Kidney (tissue), 14 donors: ENCODE data around the gene GNA12. TPM values are rescaled to one million over a fixed set of nuclear protein-coding genes. Genes with fewer than 3 reads are reported as not detected.
A peak's percentile ranks its signal among the peaks of the same experiment; 100 is the strongest.

Experiments
- DNase-seq, 5 donors: peaks; one replicate each; pipeline ENCODE4 v3.0.0-alpha.2; 2013 to 2020
- FAIRE-seq: peaks from 2 replicates; lab custom pipeline; 2012; peaks lifted over from hg19 to GRCh38; lab: Jason Lieb, UNC
- H3K27ac ChIP-seq, 2 donors: one replicate each; pipeline ENCODE4 v1.7.0; 2013; ENCODE audit warnings: low read depth in 2 of 2, low read length in 2 of 2, inconsistent platforms in 1 of 2
- H3K27me3 ChIP-seq: one replicate; pipeline ENCODE4 v1.7.1; 2013; ENCODE audit warnings: low read length, inconsistent platforms; ENCODE audit not compliant: control insufficient read depth, insufficient read depth
- H3K36me3 ChIP-seq, 3 donors: one replicate each; pipeline versions ENCODE4 v1.7.0 to v1.7.1; 2013; ENCODE audit warnings: low read length in 3 of 3, control low read depth in 1 of 3, inconsistent platforms in 1 of 3; ENCODE audit not compliant: insufficient read depth in 3 of 3, control insufficient read depth in 2 of 3
- H3K4me1 ChIP-seq, 3 donors: one replicate each; pipeline versions ENCODE4 v1.7.0 to v1.7.1; 2013; ENCODE audit warnings: low read length in 3 of 3, inconsistent platforms in 1 of 3, low read depth in 1 of 3; ENCODE audit not compliant: control insufficient read depth in 2 of 3, insufficient read depth in 2 of 3
- H3K4me3 ChIP-seq, 3 donors: one replicate each; pipeline versions ENCODE4 v1.7.0 to v1.8.1; 2013; ENCODE audit warnings: low read length in 3 of 3, control low read depth in 1 of 3, inconsistent platforms in 1 of 3
- H3K9ac ChIP-seq, 3 donors: one replicate each; pipeline versions ENCODE4 v1.7.0 to v1.7.1; 2013; ENCODE audit warnings: low read length in 3 of 3, control low read depth in 1 of 3, inconsistent platforms in 1 of 3
- H3K9me3 ChIP-seq, 3 donors: one replicate each; pipeline versions ENCODE4 v1.7.0 to v1.7.1; 2013; ENCODE audit warnings: low read length in 3 of 3, control low read depth in 1 of 3, inconsistent platforms in 1 of 3; ENCODE audit not compliant: control insufficient read depth in 2 of 3, insufficient read depth in 1 of 3
- intact Hi-C: fragments of 100-400 bp; cut with DNase I; formaldehyde crosslinking; loops from one replicate; pipeline ENCODE4 v1.11.1; 2022
- polyA plus RNA-seq: library from polyadenylated mRNA; stranded (reverse); fragments of 350-450 nt; fragmentation: Illumina TruSeq; extraction: RNeasy Lipid Tissue Mini Kit (QIAGEN cat#74804); gene quantifications from one replicate; pipeline ENCODE4 v1.2.3, GENCODE V29; 2014; ENCODE audit warnings: low read depth, low replicate concordance; ENCODE audit not compliant: insufficient read depth
- total RNA-seq: library from RNA; stranded (reverse); fragmentation: NEBNext Ultra II Directional; extraction: Animal tissue kit (Norgen Biotek cat#: 25700); gene quantifications from one replicate; pipeline ENCODE4 v1.2.1, GENCODE V29; 2021
- TF ChIP-seq, protein P1 (sequence below): IDR thresholded peaks from 3 replicates; pipeline ENCODE4 v1.5.1; 2012; ENCODE audit warnings: mild to moderate bottlenecking, moderate library complexity, borderline replicate concordance; ENCODE audit not compliant: insufficient read depth; ENCODE audit errors: extremely low read depth
- donor health status: control.
- donor health status: control.
- donor health status: control.
- donor health status: control.
- donor health status: control.
- donor health status: DM: yes; HTN: yes; CAD: no.
- donor health status: Normal renal cell carcinoma (clear cell type).

Gene GNA12
- total and polyA plus RNA-seq, 2 donors from 2014 or later = 16.5 to 41.1 TPM

DNA sequence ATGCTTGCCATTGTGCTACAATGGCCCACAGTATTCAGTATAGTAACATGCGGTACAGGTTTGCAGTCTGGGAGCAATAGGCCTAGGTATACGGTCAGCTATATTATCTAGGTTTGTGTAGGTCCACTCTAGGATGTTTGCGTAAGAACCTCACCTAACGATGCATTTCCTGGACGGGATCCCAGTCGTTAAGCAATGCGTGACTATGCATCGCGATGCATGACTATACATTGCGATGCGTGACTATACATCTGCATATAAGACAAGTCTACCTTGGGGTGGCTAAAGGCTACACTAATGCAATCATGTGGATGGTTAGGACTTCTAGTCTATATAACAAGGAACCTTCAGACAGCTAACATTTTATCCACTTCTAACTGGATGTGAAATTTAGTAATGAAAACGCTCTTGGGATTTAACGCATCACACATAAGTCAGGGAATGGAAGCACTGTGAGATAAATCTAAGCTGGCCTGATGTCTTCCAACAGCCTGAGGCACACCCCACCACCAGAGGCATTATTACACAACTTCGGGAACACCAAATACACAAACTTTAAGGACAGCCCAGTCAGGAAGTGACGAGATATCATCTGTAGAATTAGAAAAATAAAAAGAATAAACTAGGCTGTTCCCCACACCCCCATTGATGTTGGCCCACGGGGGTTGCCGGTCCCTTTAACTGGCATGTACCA lies 9.2 kb downstream of the GNA12 start:
- no peak for DNase-seq
- intact Hi-C loops = no loop called here
- Histone ChIP-seq H3K9me3 (no peaks in the 10 kb centered on the region), H3K4me3 (no peak overlapping the region), H3K4me1 (peaks cover 0 to 5% (median 0%) of the 10 kb centered on the region in 3 donors), H3K27me3 (no peaks in the 10 kb centered on the region), H3K36me3 (peaks cover 0 to 2% (median 0%) of the 10 kb centered on the region in 3 donors), H3K27ac (no peak overlapping the region), H3K9ac (no peak overlapping the region)
- no peak for FAIRE-seq
- TF ChIP-seq, protein P1, sequence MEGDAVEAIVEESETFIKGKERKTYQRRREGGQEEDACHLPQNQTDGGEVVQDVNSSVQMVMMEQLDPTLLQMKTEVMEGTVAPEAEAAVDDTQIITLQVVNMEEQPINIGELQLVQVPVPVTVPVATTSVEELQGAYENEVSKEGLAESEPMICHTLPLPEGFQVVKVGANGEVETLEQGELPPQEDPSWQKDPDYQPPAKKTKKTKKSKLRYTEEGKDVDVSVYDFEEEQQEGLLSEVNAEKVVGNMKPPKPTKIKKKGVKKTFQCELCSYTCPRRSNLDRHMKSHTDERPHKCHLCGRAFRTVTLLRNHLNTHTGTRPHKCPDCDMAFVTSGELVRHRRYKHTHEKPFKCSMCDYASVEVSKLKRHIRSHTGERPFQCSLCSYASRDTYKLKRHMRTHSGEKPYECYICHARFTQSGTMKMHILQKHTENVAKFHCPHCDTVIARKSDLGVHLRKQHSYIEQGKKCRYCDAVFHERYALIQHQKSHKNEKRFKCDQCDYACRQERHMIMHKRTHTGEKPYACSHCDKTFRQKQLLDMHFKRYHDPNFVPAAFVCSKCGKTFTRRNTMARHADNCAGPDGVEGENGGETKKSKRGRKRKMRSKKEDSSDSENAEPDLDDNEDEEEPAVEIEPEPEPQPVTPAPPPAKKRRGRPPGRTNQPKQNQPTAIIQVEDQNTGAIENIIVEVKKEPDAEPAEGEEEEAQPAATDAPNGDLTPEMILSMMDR = no peak

DNA sequence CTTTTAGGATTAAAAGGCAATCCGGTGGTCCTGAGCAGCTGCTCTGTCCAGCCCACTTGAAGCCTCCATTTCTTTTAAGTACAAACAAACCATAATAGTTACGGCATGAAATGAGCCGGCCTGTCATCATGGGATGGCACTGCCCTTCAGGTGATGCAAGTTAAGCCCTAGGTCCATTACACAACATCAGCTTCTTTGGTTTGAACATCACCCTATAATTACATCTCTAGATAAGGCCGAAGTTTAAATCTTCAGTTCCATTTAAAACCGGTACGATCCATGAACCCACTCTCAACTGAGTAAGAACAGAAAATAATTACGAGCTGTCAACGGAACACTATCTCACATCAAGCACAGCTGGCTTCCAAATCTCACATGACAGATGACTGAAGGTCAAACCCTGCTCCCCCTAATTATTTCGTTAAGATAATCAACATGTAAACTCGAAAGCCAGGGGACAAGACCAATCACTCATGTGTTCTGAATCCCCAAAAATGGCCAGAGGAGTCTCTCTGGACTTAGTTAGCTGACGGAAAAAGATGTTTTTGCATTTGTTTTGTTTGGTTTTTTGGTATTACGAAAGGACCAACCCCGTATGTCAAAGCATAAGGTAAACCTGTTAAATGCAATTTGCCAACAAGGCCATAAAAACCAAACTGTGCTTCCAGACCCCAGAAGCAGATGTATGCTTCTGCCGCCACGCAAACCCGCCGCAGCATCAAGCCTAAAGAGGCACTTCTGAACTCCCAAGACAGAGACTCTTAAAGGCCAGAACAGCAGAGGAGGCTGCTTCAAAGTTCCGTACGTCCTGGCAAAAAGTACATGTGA lies 10.8 kb downstream of the GNA12 start:
- no peak for FAIRE-seq

GRCh38 chr7:2832461-2832860 lies 11.6 kb downstream of the GNA12 start:
- H3K9ac ChIP-seq = no peak overlapping the region
- DNase-seq (no peak), FAIRE-seq (no peak)
- H3K27me3 ChIP-seq = no peaks in the 10 kb centered on the region
- H3K27ac ChIP-seq = peak overlapping the region in 1 of 2 donors; percentile 18
- peaks cover 0 to 5% (median 0%) of the 10 kb centered on the region in 3 donors for H3K4me1 ChIP-seq
- peak overlapping the region in 1 of 3 donors; percentile 5 for H3K4me3 ChIP-seq
- intact Hi-C loops = no loop called here
- no peaks in the 10 kb centered on the region for H3K9me3 ChIP-seq
- H3K36me3 ChIP-seq = no peaks in the 10 kb centered on the region
- TF ChIP-seq, protein P1 = no peak

More for the DNA sequence above, 10.8 kb downstream of the GNA12 start:
- no peak overlapping the region for H3K9ac ChIP-seq
- peak overlapping the region in 1 of 2 donors; percentile 10 for H3K27ac ChIP-seq
- no peaks in the 10 kb centered on the region for H3K27me3 ChIP-seq
- peaks cover 0 to 5% (median 0%) of the 10 kb centered on the region in 3 donors for H3K4me1 ChIP-seq
- H3K4me3 ChIP-seq = no peak overlapping the region
- TF ChIP-seq, protein P1 = no peak
- DNase-seq = no peak
- intact Hi-C loops = no loop called here
- no peaks in the 10 kb centered on the region for H3K36me3 ChIP-seq
- H3K9me3 ChIP-seq = no peaks in the 10 kb centered on the region
